Activated CD4-positive, CD25-positive, alpha-beta regulatory T cell treated with anti-CD3 and anti-CD28 coated beads, Interleukin-2, amount 50 U/mL, for 16 hours (primary cell): Measurements from ENCODE around the gene ATG14.
A peak's percentile ranks its signal among the peaks of the same experiment; 100 is the strongest.
"Not testable (repeated sequence)": the region's sequence is repeated elsewhere in the genome, so short reads cannot be mapped to it uniquely, and the experiment has no call there.

Source experiments
- DNase-seq: peaks from one replicate; pipeline ENCODE4 v3.0.0-alpha.2; 2020; ENCODE audit warnings: low read depth, low spot score

Gene ATG14, protein sequence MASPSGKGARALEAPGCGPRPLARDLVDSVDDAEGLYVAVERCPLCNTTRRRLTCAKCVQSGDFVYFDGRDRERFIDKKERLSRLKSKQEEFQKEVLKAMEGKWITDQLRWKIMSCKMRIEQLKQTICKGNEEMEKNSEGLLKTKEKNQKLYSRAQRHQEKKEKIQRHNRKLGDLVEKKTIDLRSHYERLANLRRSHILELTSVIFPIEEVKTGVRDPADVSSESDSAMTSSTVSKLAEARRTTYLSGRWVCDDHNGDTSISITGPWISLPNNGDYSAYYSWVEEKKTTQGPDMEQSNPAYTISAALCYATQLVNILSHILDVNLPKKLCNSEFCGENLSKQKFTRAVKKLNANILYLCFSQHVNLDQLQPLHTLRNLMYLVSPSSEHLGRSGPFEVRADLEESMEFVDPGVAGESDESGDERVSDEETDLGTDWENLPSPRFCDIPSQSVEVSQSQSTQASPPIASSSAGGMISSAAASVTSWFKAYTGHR

DNA sequence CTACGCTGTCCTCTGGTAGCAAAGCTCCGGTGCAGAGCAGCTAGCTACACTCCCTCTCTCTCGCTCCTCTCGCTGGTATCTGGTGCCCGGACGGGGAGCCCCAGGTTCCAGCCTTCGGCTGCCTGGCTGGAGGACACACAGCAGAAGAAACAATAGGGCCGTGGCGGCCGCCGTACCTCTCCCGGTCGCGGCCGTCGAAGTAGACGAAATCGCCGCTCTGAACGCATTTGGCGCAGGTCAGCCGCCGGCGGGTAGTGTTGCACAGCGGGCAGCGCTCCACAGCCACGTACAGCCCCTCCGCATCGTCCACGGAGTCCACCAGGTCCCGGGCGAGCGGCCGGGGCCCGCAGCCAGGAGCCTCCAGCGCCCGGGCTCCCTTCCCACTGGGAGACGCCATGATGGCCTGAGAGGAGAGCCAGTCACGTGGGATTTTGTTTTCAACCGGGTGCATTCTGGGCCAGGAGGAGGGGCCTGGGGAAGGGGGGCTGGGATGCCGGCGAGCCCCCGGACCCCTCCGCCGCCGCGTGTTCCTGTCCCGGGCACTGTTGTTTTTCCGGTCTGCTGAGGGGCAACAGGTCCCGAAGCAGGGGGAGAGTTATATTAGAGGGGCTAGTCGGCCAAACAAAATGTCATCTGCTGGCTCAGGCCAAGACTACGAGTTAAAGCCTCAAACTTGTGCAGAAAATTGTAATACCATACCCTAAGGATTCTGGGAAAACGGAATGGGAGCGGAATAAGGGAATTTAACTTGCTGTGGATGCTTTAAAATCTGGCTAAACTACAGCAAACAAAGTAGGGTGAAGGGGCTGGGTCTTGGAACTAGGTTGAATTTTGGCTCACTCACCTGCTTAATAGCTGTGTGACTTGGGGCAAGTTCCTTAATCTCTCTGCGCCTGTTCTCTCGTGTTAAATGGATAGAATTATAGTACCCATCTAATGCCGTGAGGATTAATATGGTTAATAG lies at the start of gene ATG14:
Gene ATG14 (minus strand): TSS at position 405 of the 964 bp plus-strand sequence. CDS start 8 bp downstream, at position 397.
- peak; percentile 45 for DNase-seq

DNA sequence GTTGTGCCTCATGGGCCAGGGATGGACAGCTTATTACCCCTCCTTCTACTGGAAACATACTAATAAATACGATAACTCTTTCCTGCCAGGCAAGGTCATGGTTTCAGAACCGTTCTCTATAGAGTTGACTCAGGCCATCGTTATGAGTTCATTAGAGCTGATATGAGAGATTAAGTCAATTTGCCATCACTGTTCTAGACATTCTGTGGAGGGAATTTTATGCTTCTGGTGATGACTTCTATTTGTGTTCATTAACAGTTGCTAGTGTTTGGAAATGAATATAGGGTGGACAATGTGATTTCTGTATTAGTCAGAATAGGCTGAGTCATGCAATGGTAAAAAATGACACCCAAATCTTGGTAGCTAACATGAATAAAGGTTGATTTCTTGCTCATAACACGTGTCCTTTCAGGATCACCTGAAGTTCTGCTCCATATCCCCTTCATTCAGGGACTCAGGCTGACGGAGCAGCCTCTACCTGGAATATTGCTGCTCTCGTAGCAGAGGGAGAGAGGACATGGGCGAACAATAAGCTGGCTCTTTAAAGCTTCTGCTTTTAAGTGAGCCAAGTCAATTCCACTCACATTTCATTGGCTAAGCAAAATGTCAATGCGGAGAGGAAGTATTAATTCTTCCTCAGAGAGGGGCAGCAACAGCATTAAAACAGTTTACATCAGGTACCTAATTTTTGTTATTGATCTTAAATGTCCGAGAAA lies 47.3 kb upstream of the ATG14 start:
- DNase-seq: no peak

DNA sequence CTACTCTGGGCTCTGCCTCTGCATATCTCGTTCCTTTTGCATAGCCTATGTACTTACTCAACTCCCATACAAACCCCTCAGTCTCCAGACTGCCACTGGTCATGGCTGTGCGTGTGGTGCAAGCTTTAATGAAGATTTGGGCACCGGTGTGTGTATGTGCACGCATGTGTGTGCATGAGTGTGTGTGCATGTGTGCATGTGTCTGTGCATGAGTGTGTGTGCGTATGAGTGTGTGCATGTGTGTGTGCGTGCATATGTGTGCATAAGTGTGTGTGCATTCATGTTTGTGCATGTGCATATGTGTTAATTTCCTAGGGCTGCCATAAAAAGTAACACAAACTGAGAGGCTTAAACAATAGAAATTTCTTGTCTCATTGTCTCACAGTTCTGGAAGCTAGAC lies 45.9 kb upstream of the ATG14 start:
- no peak for DNase-seq

DNA sequence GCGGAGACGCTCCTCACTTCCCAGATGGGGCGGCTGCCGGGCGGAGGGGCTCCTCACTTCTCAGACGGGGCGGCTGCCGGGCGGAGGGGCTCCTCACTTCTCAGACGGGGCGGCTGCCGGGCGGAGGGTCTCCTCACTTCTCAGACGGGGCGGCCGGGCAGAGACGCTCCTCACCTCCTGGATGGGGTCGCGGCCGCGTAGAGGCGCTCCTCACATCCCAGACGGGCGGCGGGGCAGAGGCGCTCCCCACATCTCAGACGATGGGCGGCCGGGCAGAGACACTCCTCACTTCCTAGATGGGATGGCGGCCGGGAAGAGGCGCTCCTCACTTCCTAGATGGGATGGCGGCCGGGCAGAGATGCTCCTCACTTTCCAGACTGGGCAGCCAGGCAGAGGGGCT lies 44.8 kb upstream of the ATG14 start:
- DNase-seq: not testable (repeated sequence)

DNA sequence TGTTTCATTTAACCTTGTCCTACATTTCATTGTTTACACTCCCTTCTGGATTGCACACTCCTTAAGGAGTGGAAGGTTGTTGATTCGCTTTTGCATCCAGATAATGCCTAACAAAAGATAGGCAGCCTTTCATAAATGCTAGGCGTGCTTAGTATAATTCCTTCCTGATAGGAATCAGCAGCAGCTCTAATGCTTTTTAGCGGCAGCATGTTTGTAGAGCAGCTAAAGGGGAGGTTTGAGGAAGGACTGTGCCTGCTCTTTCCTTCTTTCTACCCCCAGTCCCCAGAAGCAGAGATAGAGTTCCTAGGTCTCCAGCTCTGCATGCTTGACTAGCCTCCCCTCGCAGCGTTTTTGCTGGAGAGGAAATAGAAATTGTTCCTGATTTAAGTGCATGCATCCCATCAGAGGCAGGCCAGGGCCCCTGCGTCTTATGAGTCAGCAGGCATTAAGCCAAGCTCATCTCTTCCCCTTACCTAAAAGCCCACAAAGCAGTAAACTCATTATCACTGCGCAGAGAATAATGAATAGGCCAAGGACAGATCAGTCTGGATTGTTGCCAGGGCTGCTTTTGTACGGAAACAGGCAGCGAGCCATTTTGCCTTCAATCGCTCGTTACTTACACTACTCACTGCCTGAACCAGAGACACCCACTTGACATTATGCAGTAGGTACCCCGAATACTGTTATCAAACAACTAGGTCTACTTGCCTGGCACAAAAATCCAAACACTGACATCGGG lies 42.8 kb upstream of the ATG14 start:
- no peak for DNase-seq

DNA sequence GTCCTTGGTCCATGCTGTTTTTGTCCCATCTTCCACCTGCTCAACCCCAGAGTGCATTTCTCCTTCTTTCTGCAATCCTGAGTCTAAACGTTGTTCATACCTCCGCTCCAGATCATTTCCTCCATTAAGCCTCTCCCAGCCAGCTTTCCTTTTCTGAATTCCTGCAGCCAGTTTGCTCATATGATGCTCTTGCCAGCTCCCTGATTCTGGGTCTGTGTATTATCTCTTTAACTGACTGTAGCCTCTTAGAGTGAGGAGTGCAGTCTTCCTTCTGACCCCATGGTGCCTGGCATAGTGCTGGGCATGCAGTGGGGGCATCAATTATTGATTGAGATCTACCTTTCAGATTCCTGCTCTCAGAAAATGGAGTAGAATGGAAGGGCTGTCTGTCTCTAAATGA lies 40.3 kb upstream of the ATG14 start:
- no peak for DNase-seq

DNA sequence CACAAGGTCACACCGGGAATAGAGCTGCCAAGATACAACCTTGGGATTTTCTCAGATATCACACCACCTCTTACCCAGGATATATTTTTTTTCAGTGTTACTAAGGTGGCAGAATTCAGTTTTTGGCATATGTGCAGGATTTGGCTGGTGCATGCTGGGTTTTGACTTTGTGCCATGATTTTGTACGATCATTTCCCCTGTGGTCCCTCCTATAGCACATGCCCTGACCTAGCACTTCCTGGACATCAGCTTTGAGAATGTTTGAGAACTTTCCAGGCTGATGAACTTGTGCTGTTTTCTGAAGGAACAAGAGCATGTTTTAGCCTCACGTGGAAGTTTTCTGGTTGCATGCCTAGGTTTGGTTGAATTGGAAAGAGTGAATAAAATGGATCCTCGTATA lies 39.8 kb upstream of the ATG14 start:
- DNase-seq: no peak

DNA sequence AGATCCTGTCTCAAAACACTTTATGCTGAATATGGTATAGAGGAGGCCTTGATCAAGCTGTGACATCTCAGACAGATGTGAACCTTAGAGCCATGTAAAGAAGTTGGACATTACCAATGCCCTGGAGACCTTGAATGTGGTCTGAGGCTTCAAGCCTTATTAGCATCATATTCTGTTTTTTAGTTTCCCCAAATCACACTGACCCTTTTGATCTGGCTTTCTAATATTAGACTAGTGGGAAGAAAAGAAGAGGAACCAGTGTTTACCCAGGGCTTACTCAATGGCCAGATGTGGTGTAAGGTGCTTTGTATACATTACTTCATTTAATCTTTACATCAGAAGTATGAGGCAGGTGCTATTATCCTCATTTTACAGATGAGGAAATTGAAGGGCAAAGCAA lies 39.4 kb upstream of the ATG14 start:
- no peak for DNase-seq

DNA sequence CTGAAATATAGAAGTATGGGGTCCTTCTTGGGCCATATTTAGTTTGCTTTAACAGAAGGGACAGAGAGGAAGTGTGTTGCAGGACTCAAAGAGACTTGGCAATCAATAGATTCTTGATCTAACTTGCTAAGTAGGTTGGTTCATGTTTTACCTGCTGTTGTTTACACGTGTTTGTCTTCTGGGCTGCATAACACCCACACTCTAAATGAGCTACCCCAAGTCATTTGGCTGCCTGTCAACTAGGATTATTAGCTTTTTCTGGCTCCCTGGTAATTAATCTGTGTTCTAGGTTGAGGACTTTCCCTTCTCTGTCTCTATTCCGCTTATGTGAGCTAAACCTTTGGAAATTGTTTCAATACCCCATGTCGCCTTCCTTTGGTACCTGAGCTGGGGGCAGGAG lies 38.9 kb upstream of the ATG14 start:
- DNase-seq: no peak

DNA sequence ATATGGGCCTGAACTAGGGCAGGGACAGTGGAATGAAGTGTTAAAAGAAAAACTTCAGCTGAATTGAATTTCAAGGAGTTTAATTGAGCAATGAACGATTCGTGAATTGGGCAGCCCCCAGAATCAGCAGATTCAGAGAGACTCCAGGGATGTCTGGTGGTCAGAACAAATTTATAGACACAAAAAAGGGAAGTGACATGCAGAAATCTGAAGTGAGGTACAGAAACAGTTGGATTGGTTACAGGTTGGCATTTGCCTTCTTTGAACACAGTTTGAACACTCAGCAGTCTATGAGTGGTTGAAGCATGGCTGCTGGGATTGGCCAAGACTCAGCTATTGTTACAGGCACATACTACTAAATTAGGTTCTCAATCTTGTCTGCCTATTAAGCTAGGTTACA lies 38.5 kb upstream of the ATG14 start:
- DNase-seq: no peak

DNA sequence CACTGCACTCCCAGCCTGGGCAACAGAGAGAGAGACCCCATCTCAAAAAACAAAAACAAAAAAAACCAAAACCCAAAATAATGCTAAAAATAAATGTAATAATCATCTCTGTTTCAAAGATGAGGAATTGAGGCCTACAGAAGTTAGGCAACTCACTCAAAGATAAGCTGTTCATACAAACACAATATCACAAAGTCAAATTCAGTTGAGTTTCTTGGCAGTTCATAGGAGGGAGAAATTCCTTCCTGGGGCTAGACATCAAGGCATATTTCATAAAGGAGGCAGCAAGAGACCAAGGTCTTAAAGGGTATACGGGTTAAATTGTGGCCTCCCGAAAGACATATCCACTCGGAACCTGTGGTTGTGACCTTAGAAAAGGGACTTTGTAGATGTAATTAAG lies 37.5 kb upstream of the ATG14 start:
- no peak for DNase-seq

DNA sequence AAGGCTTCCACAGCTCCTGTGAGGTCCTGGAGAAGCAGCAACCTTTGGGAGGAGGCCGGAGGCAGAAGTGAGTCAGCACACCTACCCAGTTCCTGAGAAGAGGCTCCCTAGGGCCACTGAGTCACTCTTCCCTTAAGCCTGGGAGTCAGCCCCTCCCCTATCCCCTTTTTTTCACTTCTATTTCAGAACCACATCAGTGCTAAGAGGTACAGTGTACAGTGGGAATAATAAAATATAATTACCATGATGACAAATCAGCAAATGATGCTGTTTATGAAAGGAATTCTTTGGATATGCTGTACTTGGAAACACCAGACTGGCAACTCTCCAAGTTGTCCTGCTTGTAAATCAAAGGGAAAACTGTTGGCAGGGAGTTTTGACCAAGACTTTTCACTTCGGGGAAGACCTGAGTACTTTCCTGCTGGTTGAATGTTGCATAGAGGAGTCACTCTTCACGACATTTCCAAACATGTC lies 36.5 kb upstream of the ATG14 start:
- DNase-seq: no peak

DNA sequence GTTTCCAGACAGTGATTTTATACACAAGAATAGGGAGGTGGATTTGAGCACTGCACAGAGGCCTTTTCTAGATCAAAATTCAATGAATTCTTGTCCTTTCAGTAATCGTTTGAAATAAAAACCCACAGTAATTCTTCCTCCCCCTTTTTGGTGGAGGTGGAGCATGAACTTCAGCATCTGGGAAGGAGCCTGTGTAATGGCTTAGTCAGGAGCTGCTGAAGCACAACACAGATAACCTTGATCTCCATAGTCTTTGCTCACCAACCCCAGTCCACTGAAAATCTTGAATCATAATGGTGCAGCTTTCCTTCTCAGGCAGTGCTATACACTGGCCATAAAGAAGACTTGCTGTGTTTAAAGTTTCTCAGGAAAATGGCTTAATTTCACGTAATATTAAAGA lies 35.2 kb upstream of the ATG14 start:
- DNase-seq: no peak

DNA sequence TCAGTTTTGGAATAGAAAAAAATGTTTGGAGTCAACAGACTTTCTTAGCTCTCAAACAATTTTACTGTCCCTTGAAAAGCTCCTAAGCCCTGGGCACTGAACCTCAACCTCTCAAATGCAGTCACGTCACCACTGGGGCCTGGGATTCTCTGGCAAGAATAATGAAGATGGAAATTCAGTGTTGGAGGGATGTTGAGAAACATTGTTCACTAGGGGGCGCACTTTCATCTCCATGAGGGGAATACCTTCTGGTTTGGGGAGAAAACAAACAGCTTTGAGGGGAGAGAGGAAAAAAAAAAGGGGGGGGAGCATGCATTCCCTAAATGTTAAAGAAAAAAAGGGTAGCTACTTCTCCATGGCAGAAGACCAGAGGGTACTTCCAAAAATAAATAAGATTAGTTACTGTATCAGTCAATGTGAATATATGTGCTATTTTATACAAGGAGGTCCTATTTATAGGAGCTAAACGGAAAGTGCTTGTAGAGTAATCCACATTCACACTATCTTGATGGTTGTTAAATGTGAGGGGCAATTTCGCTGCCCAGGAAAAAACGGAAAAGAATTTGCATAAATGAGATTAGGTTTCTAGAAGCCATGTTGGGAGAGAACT lies 34.6 kb upstream of the ATG14 start:
- DNase-seq: peak; percentile 28

DNA sequence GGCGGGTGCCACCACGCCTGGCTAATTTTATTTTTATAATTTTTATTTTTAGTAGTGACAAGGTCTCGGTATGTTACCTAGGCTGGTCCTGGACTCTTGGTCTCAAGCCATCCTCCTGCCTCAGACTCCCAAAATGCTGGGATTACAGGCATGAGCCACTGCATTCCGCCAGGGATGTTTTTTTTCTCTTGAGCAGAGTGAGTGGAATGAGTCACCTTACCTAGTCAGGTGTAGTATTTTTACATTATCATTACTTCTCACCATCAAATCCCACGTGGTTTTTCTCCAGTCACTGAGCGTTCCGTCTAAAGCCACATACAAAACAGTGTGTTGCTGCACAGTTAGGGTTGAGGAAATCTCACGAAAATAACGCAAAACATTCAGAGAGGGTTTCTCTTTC lies 29.7 kb upstream of the ATG14 start:
- no peak for DNase-seq

DNA sequence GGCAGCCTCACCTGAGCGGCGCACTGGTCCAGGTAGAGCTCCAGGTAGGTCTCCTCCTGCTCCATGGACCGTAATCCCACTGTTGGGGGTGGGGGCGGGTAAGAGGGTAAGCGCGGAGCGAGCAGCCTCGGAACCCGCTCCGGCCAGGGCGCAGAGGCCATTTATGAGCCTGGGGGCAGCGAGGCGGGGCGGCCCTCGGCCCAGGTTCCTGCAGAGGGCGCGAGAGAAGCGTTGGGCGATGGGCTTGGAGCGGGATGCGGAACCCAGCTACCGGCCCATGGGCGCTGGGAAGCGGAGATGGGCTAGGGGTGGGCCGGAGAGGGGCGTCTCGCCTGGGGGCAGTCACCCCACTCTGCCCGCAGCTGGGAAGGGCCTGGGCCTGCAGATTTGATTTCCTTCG lies 28.8 kb upstream of the ATG14 start, which contains the start of gene TBPL2:
Gene TBPL2 (minus strand): TSS at position 232 of the 400 bp plus-strand sequence. CDS start 167 bp downstream, at position 65.
- no peak for DNase-seq

DNA sequence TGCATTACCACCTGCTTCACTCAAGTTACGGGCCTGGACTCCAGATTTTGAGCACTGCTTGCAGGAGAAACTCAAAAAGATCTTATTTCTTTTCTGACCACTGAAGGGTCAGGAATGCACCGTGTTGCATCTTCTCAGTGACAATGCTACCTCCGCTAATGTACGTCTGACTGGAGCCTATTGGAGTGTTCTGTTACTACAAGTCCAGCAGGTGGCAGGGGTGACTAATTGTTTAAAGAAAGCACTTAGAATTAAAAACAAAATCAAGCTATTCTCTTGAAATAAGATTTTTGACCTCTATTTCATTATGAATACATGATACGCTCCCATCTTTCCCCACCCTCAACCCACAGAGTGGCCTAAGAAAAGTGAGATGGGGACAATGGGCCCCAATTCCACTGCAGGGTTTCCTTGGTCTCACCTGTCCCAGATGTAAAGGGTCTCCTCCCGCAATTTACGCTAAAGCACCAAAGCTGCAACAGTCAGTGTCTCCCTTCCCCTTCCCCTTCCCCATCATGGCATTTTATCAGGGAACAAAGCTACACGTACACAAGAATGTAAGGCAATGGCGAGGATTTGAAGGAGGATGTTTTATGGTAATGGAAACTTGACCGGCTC lies 26.5 kb upstream of the ATG14 start:
- no peak for DNase-seq

DNA sequence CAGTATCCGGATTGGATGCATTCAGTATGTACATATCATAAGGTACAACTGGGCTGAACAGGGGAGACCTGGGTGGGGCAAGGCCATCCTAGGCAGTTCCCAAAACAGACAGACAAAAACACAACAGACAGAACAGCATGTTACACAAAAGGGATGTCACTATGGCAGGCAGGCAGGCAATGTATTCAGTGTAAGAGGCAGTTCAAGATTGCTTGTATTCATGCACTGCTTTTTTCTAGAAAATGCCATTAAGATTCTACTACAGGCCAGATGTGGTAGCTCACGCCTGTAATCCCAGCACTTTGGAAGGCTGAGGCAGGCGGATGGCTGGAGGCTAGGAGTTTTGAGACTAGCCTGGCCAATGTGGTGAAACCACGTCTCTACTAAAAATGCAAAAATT lies 25.3 kb upstream of the ATG14 start:
- DNase-seq: no peak

DNA sequence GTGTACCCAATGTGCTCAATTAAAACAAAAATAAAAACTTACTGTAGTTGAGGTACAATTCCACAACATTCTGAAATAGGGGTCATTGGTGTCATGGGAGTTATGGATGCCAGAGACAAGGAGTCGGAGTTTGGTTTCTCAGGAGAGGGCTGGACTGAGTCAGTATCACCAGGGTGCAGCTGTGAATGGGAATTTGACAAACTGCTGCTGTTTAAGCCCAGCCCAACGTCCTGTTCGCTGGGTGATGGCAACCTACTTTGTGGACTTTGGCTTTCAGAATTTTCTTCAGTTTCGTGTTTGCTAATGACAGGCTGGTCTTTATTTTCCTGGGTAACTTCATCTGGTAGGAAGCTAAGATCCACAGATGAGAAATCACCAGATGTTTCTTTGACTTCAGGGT lies 24.9 kb upstream of the ATG14 start:
- no peak for DNase-seq

DNA sequence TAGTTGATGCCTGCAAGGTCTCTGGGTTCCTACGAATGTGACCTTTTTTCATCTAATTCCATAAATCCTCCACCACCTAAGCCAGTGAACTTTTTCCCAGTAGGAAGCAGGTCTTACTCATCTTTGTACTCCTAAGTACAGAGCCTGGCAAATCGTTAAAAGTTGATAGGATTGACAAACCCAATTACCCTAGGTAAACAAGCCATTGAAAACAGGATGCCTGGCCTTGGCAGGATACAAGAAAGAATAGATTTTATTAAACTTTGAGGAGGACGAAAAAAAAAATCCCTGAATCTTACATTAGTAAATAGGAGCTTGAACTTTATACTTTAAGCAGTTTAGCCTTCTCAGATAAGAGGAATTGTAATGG lies 23.2 kb upstream of the ATG14 start:
- DNase-seq: no peak
